ENCODE data around the gene TRIM26.

The TRIM26 gene

GRCh38 chr6:30149858-30150550 is 63.2 kb downstream of the TRIM26 start:
- no peak for DNase-seq (ENCODE audit: low spot score)
- in situ Hi-C loops (cut with MboI; ENCODE audit: low sequenced_read_pairs, unreplicated experiment) = no loop called here
- TF ChIP-seq CTCF (IDR thresholded peaks at IDR 0.05; ENCODE audit: borderline replicate concordance, control extremely low read depth, extremely low read depth, insufficient read depth, missing control alignments) = no peak

GRCh38 chr6:30149234-30149633 is 64.0 kb downstream of the TRIM26 start:
- no peak for DNase-seq (ENCODE audit: low spot score)
- no peak for TF ChIP-seq CTCF (IDR thresholded peaks at IDR 0.05; ENCODE audit: borderline replicate concordance, control extremely low read depth, extremely low read depth, insufficient read depth, missing control alignments)
- in situ Hi-C loops (cut with MboI; ENCODE audit: low sequenced_read_pairs, unreplicated experiment) = no loop called here

GRCh38 chr6:30147096-30147495 is 66.1 kb downstream of the TRIM26 start:
- no peak for DNase-seq (ENCODE audit: low spot score)
- no peak for TF ChIP-seq CTCF (IDR thresholded peaks at IDR 0.05; ENCODE audit: borderline replicate concordance, control extremely low read depth, extremely low read depth, insufficient read depth, missing control alignments)
- in situ Hi-C loops (cut with MboI; ENCODE audit: low sequenced_read_pairs, unreplicated experiment) = no loop called here

GRCh38 chr6:30145818-30146217 is 67.4 kb downstream of the TRIM26 start:
- in situ Hi-C loops (cut with MboI; ENCODE audit: low sequenced_read_pairs, unreplicated experiment) = no loop called here
- no peak for DNase-seq (ENCODE audit: low spot score)
- no peak for TF ChIP-seq CTCF (IDR thresholded peaks at IDR 0.05; ENCODE audit: borderline replicate concordance, control extremely low read depth, extremely low read depth, insufficient read depth, missing control alignments)

- no peak for DNase-seq (ENCODE audit: low spot score)
- in situ Hi-C loops (cut with MboI; ENCODE audit: low sequenced_read_pairs, unreplicated experiment) = no loop called here
- TF ChIP-seq CTCF (IDR thresholded peaks at IDR 0.05; ENCODE audit: borderline replicate concordance, control extremely low read depth, extremely low read depth, insufficient read depth, missing control alignments) = no peak
These were observed 68.4 kb downstream of the TRIM26 start for GRCh38 chr6:30144811-30145210.

GRCh38 chr6:30143780-30144179 is 69.4 kb downstream of the TRIM26 start:
- in situ Hi-C loops (cut with MboI; ENCODE audit: low sequenced_read_pairs, unreplicated experiment) = no loop called here

More at GRCh38 chr6:30143780-30144179, 69.4 kb downstream of the TRIM26 start:
- no peak for DNase-seq (ENCODE audit: low spot score)
- no peak for TF ChIP-seq CTCF (IDR thresholded peaks at IDR 0.05; ENCODE audit: borderline replicate concordance, control extremely low read depth, extremely low read depth, insufficient read depth, missing control alignments)
